GM19467 (cell line): Measurements from ENCODE around the gene VSTM2B.

Experiments
- ATAC-seq: cut with Tn5 transposase; IDR thresholded peaks from one replicate; pipeline ENCODE4 v1.9.1; 2021; ENCODE audit warnings: mild to moderate bottlenecking, moderate library complexity; ENCODE audit not compliant: unreplicated experiment

Gene VSTM2B

DNA sequence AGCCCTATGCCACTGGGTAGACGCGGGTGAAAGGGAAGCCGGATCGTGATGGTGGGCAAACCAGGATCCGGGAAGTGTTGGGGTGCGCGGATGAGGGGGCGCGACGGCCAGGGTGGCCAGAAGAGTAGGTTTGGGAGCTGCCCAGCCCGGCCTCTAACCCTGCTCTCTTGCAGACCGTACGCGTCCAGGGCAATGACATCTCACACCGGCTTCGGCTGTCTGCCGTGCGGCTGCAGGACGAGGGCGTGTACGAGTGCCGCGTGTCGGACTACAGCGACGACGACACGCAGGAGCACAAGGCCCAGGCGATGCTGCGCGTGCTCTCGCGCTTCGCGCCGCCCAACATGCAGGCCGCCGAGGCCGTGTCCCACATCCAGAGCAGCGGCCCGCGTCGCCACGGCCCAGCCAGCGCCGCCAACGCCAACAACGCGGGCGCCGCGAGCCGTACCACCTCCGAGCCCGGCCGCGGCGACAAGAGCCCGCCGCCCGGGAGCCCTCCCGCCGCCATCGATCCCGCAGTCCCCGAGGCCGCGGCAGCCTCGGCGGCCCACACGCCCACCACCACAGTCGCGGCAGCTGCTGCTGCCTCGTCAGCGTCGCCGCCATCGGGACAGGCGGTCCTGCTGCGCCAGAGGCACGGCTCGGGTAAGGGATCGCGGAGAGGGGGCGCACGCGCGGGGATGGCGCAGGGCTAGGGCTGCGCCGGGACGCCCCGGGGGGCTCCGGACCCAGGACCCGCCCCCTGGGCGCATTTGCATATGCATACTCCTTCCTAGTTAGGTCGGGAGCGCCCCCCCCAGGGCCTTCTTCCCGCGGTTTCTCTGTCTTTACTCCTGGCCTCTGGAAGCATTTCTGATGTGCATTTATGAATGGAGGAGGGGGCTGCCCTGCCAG is 4.1 kb downstream of the VSTM2B start:
- no peak for ATAC-seq

- no peak for ATAC-seq
Observed at GRCh38 chr19:29530540-29531457, 5.0 kb downstream of the VSTM2B start.

GRCh38 chr19:29531458-29532025 is 5.7 kb downstream of the VSTM2B start:
- no peak for ATAC-seq

DNA sequence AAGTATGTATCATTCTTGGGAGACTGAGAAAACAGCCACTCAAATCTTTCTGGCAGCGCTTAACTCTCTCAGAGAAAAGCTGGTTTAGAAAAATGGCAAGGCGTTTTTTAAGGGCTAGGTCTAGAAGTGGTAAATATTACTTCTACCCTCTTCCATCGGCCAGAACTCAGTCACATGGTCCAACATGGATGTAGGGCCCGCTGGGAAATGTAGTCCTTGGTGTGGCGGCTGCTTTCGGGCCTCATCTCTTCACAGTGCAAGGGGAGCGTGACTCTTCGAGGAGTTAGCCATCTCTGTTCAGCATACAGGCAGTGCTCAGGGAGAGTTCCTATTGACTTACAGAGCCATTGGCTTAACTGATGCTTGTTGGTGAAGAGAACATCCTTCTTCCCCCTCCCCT is 6.3 kb downstream of the VSTM2B start:
- ATAC-seq = no peak

DNA sequence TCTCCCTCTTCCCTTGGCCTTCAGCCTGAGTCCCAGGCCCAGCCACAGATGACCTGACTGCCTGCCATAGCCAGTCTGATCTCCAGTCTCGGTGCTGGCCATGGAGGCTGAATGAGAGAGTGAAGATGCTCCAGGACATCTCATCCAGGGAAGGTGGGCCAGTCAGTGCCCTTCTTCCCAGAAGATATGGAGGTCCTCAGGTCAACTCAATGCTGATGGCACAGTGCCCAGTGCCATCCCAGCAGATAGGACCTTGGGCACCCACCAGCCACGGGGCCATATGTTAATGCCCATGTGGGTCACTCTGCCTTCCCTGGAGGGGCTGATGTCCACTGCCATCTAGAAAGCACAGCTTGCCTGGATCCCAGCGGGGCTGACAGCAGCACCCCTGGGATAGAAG is 7.2 kb downstream of the VSTM2B start:
- no peak for ATAC-seq

DNA sequence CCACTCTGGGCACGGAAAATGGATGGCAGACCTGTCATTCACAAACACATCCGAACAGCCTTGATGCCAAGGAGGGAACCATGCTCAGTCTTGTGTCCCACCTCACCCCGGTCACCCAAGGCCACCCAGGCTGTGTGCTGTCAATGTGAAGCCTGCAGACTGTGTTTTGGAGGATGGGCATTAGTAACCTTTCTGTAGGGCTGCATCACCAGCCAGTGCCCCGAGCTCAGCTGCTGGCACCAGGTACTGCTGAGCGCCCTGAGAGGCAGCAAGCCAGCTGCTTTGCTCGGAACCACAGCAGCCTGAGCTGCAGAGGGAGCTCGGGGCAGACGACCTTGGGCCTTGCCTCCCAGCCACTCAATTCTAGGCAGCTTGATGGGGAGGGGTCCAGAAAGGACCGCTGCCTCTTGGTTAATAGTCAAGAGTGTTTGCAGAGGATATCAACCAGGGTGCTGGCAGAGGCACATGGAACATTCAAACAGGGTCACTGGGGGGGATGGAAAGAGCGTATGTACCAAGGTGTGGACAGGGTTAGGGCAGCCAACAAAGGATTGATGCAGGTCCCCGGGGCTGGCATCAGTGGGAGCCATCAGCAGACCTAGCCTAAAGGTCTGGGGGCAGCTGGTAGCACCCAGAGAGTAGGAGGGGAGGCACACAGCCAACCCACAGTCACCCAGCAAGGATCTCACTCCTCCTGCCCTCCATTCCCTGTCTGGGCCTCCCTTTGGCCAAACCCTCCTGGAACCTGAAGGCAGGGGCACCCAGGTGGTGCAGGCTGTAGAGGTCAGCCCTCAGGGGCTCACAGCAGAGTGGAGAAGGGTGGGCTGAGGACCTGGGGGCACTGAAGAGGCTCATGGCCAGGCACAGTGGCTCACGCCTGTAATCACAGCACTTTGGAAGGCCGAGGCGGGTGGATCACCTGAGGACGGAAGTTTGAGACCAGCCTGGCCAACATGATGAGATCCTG is 8.1 kb downstream of the VSTM2B start:
- ATAC-seq = no peak

DNA sequence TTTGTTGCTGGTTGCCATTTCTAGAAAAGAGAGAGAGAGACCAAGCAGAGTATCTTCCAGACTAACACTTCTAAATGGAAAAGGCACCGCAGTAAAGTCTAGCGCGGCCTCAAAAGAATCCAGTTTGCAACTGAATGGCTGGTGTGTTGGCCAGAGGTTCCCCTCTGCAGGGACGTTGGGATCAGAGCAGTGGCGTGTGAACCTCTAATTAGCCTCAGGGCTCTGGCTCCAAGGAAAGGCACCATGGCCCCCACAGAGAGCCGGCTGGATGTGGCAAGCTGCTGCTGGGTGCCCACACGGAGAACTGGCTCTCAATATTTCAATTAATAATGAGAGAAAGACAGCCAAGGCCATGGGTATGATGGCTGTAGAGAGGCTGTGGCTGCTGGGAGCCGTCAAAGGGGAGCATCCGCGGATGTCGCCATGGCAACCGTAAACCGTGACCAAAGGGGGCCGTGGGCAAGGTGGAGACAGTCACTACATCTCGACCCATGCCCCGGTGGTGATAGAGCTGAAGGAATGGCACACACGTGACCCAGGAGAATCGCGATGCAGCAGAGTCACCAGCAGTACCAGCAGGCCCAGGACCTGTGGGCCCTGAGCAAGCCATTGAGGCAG is 9.5 kb downstream of the VSTM2B start:
- ATAC-seq = no peak

DNA sequence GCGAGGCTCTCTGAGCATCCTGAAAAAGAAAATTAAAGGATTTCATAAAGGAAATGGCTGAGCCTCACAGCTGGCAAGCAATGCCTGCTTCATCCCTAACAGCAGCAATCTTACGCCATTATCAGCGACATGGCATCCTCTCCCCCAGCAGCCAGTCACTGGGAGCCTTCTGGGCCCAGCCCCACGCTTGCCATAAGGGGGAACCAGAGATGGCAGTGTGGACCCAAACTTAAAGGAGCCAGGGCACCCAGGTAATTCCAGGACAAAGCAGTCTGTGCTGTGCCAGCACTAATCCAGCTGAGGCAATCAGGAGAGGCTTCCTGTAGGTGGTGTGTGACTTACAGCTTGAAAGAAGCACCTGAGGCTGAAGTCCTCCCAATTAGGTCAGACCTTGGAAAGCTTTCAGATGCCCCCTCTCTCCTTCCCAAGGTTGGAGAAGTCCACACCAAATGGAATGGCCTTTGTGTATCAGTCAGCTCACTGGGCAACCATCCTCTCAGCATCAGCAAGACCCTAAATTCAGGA is 10.3 kb downstream of the VSTM2B start:
- no peak for ATAC-seq

DNA sequence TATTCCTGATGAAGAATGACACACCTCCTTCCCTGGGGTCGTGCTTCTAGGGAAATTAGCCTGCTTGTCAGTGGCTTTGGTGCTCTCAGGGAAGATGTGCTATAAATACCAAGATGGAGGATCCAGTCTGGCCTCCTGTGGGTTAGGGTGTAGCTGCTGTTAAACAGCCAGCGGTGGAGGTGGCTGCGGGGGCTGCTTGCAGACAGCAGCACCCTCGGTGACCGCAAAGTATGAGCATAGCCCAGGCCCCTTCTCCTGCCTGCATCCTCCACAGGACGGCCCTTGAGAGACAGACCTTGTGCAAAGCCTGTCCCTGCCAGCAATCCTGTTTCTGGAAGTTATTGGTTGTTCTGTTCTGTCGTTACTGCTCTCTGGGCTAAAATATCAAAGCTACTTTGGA is 11.4 kb downstream of the VSTM2B start:
- no peak for ATAC-seq

GRCh38 chr19:29537601-29538000 is 11.8 kb downstream of the VSTM2B start:
- ATAC-seq = no peak

DNA sequence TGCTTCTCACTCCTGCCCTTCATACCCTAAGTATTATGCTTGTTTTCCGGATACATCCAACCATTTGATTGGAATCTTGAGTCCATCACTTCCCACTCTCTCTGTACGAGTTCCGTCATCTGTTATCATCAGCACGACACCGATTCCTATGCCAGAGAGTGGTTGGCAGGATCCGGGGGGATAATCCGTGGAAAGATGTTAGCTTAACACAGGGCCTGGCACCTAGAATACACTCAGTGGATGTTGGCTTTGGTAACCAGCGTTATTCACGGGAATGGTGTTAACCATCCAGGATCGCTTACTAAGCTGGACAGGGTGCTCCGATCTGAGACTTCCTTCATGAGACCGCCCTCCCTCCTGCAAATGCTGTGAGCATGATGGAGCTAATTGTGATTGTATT is 12.4 kb downstream of the VSTM2B start:
- no peak for ATAC-seq

DNA sequence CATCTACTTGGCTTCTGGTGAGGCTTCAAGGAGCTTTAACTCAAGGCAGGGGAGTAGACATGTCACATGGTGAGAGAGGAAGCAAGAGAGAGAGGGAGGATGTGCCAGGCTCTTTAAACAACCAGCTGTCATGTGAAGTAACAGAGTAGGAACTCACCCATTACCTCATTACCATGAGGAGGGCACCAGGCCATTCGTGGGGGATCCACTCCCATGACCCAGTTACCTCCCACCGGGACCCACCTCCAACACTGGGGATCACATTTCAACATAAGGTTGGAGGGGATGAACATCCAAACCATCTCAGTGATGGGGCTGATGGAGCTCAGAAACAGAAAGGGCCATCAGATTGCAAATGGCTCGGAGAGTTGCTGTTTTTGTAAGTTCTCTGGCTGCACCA is 12.9 kb downstream of the VSTM2B start:
- ATAC-seq = no peak

DNA sequence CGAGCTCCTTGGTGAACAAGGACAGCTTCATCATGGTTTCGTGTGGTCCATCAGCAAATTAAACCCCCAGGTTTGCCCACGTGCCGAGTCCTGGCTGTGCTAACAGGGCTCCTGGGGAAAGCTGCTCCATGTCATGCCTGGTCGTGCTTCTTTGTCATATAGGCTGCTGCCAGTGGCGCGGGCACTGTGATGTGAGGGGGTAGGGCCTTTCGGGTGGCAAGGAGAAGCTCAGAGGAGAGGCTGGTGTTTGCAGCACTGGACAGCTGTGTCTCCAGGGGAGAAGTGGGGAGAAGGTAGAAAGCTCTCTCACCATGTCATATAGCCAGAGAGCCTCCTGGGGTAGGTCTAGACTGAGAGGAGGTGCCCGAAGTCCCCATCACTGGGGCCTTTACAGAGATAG is 13.3 kb downstream of the VSTM2B start:
- ATAC-seq = no peak

DNA sequence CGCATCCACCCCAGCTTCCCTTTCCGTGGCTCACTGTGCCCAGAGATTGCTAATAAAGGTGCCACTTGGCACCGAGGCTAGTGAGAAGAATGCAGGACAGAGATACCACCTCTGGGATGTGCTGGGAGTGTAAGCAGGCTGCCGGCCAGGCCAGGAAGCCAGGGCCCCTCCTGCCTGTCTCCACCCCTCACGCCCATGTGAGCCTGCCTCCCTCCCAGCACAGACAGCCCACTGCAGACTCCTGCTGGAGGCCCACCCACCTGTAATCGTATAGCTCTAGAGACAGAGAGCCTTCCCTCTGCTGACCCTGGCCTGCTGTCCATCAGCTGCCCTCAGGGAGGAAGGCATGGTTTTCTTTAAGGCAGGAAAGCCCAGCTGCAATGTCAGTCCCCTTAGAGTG is 13.9 kb downstream of the VSTM2B start:
- no peak for ATAC-seq

- ATAC-seq = no peak
Observed at GRCh38 chr19:29540114-29540513, 14.3 kb downstream of the VSTM2B start.

DNA sequence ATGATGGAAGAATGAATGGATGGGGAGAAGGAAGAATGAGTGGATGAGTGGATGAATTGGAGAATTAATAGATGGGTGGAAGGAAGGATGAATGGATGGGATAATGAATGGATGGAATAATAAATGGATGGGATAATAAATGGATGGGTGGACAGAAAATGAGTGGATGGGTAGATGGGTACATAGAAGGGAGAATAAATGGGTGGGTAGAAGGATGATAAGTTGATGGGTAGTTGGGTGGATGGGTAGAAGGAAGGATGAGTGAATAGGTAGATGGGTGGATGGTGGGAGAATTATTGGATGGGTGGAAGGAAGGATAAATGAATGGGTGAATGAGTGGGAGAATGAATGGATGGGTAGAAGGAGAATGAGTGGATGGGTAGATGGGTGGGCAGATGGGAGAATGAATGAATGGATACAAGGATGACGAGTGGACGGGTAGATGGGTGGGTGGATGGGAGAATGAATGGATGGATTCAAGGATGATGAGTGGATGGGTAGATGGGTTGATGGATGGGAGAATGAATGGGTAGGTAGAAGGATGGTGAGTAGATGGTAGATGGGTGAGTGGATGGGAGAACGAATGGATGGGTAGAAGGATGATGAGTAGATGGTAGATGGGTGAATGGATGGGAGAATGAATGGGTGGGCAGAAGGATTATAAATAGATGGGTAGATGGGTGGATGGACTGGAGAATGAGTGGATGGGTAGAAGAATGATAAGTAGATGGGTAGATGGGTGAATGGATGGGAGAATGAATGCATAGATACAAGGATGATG is 15.9 kb downstream of the VSTM2B start:
- ATAC-seq = no peak

DNA sequence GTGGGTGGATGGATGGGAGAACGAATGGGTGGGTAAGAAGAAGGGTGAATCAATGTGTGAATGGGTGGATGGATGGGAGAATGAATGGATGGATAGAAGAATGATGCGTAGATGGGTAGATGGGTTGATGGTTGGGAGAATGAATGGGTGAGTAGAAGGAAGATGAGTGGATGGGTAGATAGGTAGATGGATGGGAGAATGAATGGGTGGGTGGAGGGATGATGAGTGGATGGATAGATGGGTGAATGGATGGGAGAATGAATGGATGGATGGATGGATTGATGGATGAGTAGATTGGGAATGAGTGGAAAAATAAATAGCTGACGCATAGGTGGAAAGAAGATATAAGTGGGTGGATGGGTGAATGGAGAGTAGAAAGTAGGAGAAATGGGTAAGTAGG is 16.5 kb downstream of the VSTM2B start:
- ATAC-seq = no peak

DNA sequence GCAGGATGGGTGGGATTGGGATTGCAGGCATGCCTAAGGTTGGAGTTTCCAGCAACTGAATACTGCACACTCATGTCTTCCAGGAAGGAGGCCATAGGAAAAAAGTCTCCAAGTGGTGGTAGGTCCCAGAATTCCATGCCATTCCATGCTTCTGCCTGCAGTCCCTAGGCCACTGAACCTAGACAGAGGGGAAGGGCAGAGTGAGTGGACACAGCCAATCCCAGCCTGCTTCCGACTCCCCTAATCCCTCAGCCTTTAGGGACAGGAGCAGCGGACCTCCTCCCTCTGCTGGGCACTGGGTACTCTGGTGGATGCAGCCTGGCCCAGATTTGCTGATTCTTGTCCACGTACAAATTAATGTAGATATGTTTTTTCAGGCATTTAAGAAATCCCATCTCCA is 17.0 kb downstream of the VSTM2B start:
- ATAC-seq = no peak

DNA sequence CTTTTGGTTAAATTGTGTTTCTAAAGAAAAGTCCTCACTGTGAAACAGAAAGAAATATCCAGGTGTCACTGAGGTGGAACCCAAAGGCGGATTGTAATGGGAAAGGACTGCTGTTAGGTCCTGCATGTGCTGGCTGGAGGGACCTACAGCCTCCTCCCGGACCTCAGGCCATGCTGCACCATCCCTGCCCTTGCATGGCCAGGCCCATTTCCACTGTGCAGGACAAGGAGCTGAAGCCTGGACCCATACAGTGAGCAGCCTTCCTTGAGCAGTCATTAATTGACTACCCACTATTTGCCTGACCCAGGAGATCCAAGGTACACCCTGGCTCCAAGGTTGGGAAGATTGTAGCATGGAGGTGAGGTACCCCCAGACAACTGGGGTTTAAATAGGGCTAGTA is 17.6 kb downstream of the VSTM2B start:
- no peak for ATAC-seq
